NCI-H146 (cell line): ENCODE measurements around the gene DDA1.
"Not testable (repeated sequence)": the region's sequence is repeated elsewhere in the genome, so short reads cannot be mapped to it uniquely, and the experiment has no call there.

ENCODE experiments used
- DNase-seq: peaks from one replicate; lab custom pipeline; 2025; lab: John Stamatoyannopoulos, UW

Gene DDA1

DNA sequence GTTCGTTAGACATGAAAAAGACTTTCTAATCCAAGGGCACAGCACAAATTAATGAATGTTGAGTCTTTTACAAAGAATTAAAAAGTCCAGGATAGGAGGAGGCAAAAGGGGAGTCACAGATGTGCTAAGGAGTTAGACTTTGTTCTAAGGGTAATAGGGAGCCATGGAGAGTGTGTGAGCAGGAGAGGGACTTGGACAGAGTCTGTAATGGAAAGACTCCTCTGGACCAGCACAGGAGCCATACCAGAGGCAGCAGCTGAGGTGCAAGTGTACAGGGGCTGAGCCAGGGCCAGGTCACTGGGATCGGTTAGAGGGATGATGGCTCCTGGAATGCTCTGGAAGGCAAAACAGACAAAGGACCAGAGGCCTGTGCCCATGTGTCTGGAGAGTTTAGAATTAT lies 38.5 kb downstream of the DDA1 start:
- DNase-seq: no peak

DNA sequence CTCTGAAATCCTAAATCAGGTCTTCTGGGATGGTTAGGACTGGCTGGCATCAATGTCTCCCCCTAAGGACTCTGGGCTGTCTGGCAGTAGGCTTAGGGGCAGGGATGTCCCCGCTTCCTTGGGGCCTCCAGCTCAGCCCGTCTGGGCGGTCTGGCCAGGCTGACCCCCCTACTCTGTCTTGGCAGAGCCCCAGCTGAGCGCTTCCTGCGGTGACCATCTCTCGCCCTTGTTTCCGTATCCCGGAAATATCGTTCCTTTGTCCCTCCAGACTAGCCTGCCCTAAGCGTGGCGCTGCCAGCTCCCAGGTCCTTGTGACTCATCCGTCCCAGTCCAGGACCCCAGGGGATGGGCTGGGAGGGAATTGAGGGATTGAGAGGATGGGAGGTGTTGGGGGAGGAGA lies 39.3 kb downstream of the DDA1 start:
- DNase-seq: peak; percentile 62

DNA sequence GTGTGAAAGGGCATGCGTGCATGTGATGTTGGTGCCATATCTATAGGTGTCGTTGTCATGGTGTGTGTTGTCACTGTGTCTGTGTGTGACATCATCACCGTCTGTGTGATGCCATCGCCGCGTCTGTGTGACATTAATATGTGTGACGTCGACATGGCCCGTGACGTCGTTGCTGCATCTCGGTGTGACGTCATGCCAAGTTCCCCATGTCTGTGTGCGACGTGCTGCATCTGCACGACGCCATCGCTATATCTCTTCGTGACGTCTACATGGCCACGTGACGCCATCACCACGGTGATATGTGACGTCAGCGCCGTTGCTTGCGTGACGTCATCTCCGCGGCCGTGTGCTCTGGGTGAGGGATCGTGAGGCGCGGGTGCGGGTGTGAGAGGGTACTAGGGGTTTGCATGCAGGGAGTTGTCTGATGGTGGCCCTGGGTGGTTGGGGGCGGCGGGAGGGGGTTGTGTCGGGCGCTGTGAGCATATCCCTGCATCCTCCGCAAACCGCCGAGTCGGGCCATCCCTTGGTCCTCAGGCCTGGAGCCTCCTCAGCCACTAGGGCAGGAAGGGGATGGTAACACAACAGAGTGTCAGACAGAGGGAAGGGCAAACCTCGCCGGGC lies 42.6 kb downstream of the DDA1 start:
- no peak for DNase-seq

DNA sequence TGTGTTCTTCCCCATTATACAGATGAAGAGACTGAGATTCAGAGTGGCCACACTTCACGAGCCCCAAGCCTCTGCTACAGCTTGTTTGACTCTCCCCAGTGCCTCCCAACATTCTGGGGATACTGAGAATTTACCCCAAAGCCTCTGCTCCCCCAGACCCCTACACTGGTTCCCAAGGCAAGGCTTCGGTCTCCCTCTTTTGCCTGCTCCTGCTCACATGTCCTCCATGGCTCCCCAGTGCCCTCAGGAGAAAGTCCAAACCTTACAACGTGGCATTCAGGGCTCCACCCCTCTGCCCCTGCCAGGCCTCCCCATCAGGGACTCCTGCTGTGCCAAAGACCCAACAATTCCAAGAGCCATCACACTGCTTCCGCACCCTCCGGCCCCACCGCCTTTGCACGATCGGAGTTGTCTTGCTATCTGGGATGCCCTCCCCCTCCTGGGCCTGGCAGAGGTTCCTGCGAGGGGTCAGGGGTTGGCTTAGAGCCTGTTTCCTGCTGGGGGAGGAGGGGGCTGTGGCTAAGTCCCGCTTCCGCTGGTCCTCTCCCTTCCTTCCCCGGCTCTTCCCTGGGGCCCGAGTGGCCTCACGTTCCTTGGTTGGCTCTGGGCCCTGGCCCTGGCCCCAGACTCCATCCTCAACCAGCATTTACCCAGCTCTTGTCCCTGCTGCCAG lies 43.4 kb downstream of the DDA1 start:
- DNase-seq: no peak

DNA sequence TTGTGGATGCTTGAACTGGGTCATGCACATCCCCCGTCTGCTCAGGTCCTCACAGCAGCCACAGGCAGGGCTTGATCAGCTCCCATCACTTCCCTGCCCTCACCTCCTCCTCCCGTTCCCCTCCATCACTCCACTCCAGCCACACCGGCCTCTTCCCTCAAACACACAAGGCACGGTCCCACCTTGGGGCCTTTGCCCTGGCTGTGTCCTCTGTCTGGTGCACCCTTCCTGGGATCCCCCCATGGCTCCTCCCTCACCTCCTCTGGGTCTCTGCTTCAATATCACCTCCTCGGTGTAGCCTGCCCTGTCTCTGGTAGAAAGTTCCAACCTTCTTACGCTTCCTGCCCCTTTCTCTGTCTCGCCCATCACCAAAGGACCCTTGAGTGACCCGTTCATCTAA lies 44.0 kb downstream of the DDA1 start:
- no peak for DNase-seq

DNA sequence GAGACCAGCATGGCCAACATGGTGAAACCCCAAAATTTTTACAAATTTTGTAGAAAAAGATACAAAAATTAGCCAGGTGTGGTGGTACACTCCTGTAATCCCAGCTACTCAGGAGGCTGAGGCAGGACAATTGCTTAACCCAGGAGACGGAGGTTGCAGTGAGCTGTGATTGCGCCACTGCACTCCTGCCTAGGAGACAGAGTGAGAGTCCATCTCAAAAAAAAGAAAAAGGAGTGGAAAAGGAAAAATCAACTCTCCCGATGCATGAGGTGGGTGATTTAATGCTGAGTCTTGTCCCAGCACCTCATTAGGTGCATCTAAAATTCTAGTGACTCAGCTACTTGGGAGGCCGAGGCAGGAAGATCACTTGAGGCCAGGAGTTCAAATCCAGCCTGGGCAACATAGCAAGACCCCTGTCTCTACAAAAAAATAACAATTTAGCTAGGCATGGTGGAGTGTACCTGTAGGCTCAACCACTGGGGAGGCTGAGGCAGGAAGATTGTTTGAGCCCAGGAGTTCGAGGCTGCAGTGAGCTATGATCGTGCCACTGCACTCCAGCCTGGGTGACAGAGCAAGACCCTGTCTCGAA lies 47.8 kb downstream of the DDA1 start:
- no peak for DNase-seq

DNA sequence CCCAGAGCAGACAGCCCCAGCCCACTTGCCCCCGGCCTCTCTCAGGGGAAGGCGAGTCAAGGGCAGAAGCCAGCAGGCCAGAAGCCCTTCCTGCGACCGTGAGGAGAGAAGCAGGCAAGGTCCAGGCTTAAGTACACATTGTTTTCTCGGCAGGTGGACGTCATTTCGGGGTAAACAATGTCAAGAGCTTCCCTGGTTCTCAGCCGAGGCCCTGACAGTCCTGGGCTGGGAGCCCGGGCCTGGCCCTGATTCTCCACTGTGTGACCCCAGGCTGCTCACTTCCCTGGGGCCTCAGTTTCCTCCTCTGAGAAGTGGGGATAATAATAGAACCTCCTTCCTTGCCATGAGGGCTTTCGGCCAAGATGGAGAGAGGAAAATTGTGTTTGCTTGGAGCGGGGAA lies 48.4 kb downstream of the DDA1 start:
- peak; percentile 27 for DNase-seq

DNA sequence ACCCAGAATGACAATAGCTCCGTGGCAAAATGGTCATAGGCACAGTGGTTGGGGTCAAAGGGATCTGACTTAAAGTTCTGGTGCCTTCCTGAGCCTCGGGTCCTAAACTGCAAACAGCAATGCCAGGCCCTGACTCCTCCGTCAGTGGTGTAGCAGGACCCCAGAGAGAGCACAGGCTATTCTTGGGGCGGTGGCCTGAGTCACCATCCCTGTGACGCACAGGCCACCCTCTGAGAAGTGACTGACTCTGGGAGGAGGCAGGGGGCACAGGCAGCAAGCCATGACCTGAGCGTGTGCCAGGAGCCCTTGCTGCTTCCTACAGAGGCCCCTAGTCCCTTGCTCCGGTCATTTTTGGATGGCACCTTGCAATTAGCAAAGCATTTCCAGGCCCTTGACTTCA lies 49.0 kb downstream of the DDA1 start:
- no peak for DNase-seq

DNA sequence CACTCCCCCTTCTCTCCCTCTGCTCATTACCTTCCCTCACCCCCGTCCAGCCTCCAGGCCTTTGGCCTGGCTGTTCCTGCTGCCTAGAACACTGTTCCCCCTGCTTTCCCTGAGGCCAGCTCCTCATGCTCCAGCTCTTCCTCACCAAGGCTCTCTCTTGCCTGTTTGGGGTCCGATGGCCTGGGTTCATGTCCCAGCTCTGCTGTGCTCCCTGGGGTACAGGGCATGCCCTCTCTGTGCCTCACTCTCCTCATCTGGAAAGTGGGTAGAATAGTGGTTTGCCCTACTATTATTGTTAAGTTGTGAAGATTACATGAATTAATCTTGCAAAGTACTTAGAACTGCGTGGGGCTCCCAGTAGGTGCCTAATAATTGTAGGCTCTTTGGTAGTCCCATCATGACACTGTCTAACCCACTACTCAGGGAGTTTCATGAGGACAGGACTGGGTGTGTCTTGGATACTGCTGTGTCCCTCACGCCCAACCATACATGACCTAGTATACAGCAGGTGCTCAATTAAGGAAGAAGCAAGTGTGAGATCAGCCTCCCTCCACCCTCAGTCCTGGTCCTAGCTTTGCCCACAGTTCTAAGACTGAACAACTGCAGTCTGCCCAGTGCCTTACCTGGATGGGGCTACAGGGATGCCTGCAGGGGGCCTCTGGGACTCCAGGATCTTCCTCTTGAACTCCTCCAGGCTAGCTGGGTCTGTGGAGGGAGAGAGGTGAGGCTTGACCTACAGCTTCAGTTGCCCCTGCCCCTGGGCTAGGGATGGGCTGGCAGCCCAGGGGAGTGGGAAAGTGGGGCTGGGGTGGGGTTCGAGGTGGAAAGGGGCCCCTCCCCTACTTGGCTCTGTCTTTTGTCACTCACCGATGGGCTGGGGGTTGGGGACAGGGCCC lies 50.8 kb downstream of the DDA1 start:
- DNase-seq: no peak

DNA sequence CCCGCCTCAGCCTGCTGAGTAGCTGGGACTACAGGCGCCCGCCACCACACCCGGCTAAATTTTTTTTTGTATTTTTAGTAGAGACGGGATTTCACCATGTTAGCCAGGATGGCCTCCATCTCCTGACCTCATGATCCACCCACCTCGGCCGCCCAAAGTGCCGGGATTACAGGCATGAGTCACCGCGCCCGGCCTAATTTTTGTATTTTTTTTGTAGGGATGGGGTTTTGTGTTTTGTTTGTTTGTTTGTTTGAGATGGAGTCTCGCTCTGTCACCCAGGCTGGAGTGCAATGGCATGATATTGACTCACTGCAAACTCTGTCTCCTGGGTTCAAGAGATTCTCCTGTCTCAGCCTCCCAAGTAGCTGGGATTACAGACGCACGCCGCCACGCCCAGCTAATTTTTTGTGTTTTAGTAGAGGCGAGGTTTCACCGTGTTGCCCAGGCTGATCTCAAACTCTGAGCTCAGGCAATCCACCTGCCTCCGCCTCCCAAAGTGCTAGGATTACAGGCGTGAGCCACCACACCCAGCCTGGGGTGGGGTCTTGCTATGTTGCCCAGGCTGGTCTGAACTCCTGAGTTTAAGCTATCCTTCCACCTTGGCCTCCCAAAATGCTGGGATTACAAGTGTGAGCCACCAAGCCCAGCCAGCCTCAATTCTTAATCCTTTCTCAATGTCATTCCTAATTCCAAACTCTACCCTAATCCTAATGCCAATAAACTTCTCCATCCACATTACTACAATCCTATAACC lies 54.7 kb downstream of the DDA1 start:
- not testable (repeated sequence) for DNase-seq

DNA sequence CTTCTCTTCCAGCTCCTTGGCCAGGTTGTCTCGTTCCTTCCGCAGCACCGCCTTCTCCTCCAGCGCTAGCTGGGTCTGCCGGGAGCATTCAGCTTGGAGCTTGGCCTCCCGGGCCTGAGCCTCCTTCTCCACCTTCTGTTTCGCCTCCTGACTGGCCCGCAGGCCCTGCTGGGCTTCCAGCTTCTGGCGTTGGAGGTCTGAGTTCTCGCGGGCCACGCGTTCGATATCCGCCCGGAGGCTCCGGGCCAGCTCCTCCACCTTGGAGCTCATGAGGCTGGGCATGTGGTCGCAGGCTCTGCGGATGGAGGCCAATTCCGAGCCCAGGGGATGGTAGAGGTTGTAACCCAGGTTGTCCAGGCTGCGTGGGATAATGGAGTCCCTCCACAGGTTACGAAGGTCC lies 56.0 kb downstream of the DDA1 start:
- no peak for DNase-seq

DNA sequence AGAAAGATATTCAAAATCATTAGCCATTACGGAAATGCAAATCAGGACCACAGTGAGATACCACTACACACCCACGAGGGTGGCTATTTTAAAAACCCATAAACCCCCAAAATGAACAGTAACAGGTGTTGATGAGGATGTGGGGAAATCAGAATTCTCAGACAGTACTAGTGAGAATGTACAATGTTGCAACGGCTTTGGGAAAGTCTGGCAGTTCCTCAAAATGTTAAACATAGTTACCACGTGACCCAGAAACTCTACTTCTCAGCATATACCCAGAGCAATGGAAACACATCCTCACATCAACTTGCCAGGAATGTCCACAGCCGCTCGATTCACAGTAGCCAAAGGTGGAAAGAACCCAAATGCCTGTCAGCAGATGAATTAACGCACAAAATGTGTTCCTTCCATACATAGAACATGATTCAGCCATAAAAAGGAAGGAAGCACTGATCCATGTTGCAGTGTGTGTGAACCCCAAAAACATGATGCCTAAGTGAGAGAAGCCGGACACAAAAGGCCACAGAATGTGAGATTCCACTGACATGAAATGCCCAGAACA lies 60.7 kb downstream of the DDA1 start:
- no peak for DNase-seq
